ENCODE measurements around the gene FOSL1. TPM values are rescaled to one million over a fixed set of nuclear protein-coding genes. Genes with fewer than 3 reads are reported as not detected.

FOSL1 gene
- total RNA-seq, 1 donor = 24.5 TPM

GRCh38 chr11:65920372-65920802, 20.2 kb upstream of the FOSL1 start:
- DNase-seq (ENCODE audit: low read depth in 2 of 3, low spot score in 2 of 3) = no peak

- DNase-seq (ENCODE audit: low read depth in 2 of 3, low spot score in 2 of 3) = peak in 2 of 3 donors; percentile 60 to 80
Measured at GRCh38 chr11:65919573-65920371, 19.6 kb upstream of the FOSL1 start.

- DNase-seq (ENCODE audit: low read depth in 2 of 3, low spot score in 2 of 3) = peak; percentile 90 to 99 (median 98)
Measured at GRCh38 chr11:65919141-65919572, 19.0 kb upstream of the FOSL1 start, which contains the start of gene DRAP1. DRAP1 (plus strand) TSS chr11:65919426; CDS start chr11:65919502, 76 bp downstream.

GRCh38 chr11:65918211-65919140, 18.3 kb upstream of the FOSL1 start, which contains the start of gene C11orf68:
C11orf68 (minus strand) TSS chr11:65919062; CDS start chr11:65919031, 31 bp downstream.
- no peak for DNase-seq (ENCODE audit: low read depth in 2 of 3, low spot score in 2 of 3)

GRCh38 chr11:65917434-65918210, 17.4 kb upstream of the FOSL1 start:
- no peak for DNase-seq (ENCODE audit: low read depth in 2 of 3, low spot score in 2 of 3)

- DNase-seq (ENCODE audit: low read depth in 2 of 3, low spot score in 2 of 3) = no peak
Measured at GRCh38 chr11:65917077-65917433, 16.9 kb upstream of the FOSL1 start.

DNA sequence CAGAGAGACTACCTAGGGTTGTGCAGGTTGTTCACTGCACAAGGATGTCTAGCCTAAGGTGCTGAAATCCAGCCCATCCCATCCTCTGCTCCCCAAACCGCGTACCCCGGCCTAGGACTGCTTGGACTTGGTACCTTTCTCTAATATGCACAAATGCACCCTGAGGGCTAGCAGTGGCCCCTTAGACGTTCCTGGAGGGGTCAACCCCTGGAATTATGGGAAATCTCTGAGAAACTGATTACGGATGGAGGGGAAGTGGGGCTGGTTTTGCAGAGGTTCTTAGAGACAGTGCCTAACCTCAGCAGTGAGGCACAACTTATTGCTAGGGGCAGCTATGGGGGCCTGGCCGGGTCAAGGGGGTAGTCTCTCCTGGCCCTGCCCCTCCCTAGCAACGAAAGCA, 16.2 kb upstream of the FOSL1 start:
- DNase-seq (ENCODE audit: low read depth in 2 of 3, low spot score in 2 of 3) = no peak

DNA sequence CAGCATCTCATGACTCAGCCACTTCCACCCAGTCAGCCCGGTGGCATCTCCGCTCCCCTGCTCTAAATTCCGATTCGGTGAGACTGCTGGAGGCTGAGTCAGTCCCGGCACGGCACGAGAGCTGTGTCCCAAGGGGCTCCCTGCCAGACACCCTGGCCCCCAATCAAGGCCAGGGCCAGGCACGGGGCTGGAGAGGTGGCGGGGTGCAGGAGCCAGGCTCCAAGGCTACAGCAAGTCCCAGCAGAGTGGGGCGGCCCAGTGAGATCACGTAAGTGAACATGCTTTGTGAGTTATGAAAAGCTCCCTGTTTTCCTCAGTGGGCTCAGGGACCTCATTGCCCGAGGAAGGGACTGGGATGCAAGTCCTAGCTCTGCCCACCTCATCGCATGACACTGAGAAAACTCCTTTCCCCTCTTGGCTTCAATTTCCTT, 15.6 kb upstream of the FOSL1 start:
- DNase-seq (ENCODE audit: low read depth in 2 of 3, low spot score in 2 of 3) = peak in 2 of 3 donors; percentile 68 to 89

DNA sequence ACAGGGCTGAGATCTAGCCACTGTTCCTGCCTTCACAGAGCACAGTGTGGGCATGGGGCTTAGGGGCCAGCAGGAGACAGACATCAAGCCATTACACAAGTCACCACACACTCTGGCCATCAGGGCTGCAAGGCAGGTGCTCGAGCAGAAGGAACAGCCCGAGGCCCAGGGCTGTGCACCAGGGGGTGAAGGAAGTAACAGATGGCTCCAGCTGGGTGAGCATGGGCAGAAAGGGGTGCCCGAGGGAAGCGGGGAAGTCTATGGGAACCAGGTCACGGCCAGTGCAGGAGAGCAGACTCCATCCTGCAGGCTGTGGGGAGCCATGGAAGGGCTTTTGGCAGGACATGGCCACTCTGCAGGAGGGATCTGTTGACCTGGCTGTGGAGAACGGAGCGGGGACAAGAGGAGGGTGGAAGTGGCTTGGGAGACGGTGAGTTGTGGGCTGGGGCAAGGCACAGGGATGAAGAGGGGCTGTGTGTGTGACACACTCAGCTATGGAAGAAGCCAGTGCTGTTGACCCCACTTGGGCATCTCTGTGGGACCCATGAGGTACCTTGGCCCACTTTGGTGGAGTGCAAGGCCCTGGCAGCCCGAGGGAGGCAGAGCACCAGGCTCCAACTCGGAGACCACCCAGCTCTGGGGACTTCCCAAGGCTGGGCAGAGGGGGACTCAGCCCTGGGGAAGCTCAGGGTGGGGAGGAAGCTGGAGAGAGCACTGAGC, 15.1 kb upstream of the FOSL1 start:
- DNase-seq (ENCODE audit: low read depth in 2 of 3, low spot score in 2 of 3) = no peak

DNA sequence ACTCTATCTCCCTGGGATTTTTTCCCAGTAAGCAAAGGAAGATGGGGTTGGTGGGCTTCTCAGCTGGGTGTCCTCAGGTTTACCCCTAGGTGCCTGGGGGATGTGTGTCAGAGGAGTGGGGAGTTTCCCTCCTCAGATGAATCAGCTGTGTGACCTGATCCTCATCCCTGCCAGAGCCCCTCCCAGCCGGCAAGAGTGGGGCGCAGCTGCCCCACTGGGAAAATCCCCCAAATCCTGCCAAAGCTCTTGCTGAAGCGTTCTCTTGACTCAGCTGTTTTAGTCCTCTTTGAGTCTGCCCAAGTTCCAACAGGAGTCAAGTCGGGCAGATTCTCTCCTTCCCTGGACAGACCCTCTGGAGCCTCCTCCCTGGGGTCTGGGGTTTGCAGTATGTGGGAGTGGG, 12.7 kb upstream of the FOSL1 start:
- no peak for DNase-seq (ENCODE audit: low read depth in 2 of 3, low spot score in 2 of 3)

- DNase-seq (ENCODE audit: low read depth in 2 of 3, low spot score in 2 of 3) = no peak
Measured at GRCh38 chr11:65911682-65912568, 11.7 kb upstream of the FOSL1 start.

DNA sequence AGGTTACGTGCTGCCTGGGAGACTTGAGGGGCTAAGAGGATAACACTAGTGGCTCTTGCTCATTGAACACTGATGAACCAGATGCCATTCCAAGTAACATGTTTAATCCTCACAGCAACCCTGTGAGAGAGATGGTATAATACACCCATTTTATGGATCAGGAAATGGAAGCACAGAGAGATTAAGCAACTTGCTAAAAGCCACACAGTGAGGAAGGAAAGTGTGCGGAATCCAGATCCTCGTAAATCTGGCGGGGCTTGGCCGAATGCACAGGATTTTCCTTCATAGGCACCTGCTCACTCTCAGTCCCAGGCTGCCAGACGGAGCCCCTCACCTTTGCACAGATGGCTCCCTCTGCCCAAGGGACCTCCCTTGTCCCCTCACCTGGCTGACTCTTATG, 7.7 kb upstream of the FOSL1 start:
- no peak for DNase-seq (ENCODE audit: low read depth in 2 of 3, low spot score in 2 of 3)

DNA sequence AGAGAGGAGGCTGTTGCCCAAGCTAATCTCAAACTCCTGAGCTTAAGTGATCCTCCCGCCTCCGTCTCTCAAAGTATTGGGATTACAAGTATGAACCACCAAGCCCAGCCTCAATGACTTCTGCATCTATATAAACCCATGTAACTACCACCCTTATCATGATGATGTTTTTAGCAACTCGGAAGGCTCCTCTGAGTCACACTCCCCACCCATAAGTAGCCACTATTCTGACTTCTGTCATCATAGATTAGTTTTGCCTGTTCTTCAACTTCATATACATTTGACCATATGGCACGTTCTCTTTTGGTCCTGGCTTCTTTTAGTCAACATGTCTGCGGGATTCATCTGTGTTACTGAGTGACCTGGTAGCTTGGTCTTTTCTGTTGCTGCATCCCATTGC, 6.4 kb upstream of the FOSL1 start:
- DNase-seq (ENCODE audit: low read depth in 2 of 3, low spot score in 2 of 3) = no peak

GRCh38 chr11:65903715-65904114, 3.5 kb upstream of the FOSL1 start:
- DNase-seq (ENCODE audit: low read depth in 2 of 3, low spot score in 2 of 3) = no peak

DNA sequence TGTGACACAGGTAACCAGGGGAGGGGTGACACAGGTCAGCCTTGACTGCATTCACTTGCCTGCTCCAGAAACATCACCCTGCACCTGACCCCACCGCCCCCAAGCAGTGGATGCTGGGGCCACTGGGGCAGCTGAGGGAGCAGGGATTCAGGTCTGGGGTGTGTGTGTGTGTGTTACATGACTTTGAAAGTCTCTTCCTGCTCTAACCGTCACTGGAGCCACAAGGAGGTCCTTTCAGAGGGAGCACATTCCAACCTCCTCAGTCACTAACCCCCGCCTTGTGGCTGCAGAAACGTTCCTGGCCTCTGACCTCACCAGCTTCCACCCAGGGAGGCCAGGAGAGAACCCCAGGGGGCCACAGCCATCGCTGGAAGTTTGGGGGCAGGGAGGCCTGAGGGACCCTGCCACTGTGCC, 2.9 kb upstream of the FOSL1 start:
- DNase-seq (ENCODE audit: low read depth in 2 of 3, low spot score in 2 of 3) = no peak

GRCh38 chr11:65900899-65901180, 652 bp upstream of the FOSL1 start:
- no peak for DNase-seq (ENCODE audit: low read depth in 2 of 3, low spot score in 2 of 3)

GRCh38 chr11:65899356-65900124, 648 bp downstream of the FOSL1 start:
- DNase-seq (ENCODE audit: low read depth in 2 of 3, low spot score in 2 of 3) = peak in 2 of 3 donors; percentile 82 to 84

DNA sequence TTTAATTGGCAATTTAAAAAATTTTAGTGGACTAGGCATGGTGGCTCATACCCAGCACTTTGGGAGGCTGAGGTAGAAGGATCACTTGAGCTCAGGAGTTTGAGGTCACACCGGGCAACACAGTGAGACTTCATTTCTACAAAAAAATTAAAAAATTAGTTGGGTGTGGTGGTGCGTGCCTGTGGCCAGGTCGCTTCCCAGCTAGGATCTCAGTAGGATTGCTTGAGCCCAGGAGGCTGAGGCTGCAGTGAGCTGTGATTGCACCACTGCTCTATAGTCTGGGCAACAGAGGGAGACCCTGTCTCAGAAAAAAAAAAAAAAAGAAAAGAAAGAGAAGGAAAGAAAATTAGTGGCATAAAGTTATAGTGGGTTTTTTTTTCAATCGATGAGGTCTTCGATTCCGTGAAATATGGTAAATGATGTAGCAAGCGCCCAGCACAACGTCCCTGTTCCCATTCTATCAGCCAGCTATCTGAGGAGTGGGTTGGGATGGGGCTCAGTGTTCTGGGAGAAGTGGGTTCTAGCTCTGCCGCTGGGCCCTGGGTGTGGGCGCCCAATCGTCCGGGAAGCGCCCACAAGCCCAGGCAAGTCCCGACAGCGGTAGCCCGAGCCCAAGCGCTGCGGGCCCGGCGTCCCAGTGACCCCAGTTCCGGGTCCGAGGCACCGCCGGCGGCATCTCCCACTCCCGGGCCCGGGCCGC, 1.4 kb downstream of the FOSL1 start:
- no peak for DNase-seq (ENCODE audit: low read depth in 2 of 3, low spot score in 2 of 3)

All from hematopoietic multipotent progenitor cell (in vitro differentiated cells).